GM19452 (cell line): ENCODE data around the gene TTC3.
"Not testable (repeated sequence)": the region's sequence is repeated elsewhere in the genome, so short reads cannot be mapped to it uniquely, and the experiment has no call there.

Source experiments
- ATAC-seq: cut with Tn5 transposase; IDR thresholded peaks from one replicate; pipeline ENCODE4 v1.9.1; 2021; ENCODE audit not compliant: unreplicated experiment

TTC3 gene

GRCh38 chr21:37087188-37087587 lies 14.1 kb downstream of the TTC3 start:
- no peak for ATAC-seq

- no peak for ATAC-seq
Observed at GRCh38 chr21:37088186-37088735, 15.2 kb downstream of the TTC3 start.

GRCh38 chr21:37093977-37094376 lies 20.9 kb downstream of the TTC3 start:
- no peak for ATAC-seq

GRCh38 chr21:37095821-37096220 lies 22.8 kb downstream of the TTC3 start:
- no peak for ATAC-seq

GRCh38 chr21:37098751-37099150 lies 25.7 kb downstream of the TTC3 start:
- ATAC-seq: no peak

- ATAC-seq: no peak
Observed at GRCh38 chr21:37100316-37100715, 27.3 kb downstream of the TTC3 start.

GRCh38 chr21:37101384-37101783 lies 28.3 kb downstream of the TTC3 start:
- no peak for ATAC-seq

GRCh38 chr21:37102746-37103145 lies 29.7 kb downstream of the TTC3 start:
- ATAC-seq: not testable (repeated sequence)

GRCh38 chr21:37106998-37107397 lies 33.9 kb downstream of the TTC3 start:
- no peak for ATAC-seq

GRCh38 chr21:37111029-37111428 lies 38.0 kb downstream of the TTC3 start:
- not testable (repeated sequence) for ATAC-seq

GRCh38 chr21:37114301-37114700 lies 41.2 kb downstream of the TTC3 start:
- not testable (repeated sequence) for ATAC-seq

- not testable (repeated sequence) for ATAC-seq
Observed at GRCh38 chr21:37116459-37116858, 43.4 kb downstream of the TTC3 start.

GRCh38 chr21:37117204-37117603 lies 44.1 kb downstream of the TTC3 start:
- no peak for ATAC-seq

GRCh38 chr21:37118187-37118826 lies 45.3 kb downstream of the TTC3 start:
- ATAC-seq: no peak

GRCh38 chr21:37119421-37120218 lies 46.6 kb downstream of the TTC3 start:
- no peak for ATAC-seq

- no peak for ATAC-seq
Observed at GRCh38 chr21:37128076-37128475, 55.0 kb downstream of the TTC3 start.

- no peak for ATAC-seq
Observed at GRCh38 chr21:37130971-37131370, 57.9 kb downstream of the TTC3 start.

- no peak for ATAC-seq
Observed at GRCh38 chr21:37136261-37136660, 63.2 kb downstream of the TTC3 start.

GRCh38 chr21:37136744-37137143 lies 63.7 kb downstream of the TTC3 start:
- no peak for ATAC-seq

- no peak for ATAC-seq
Observed at GRCh38 chr21:37139154-37139553, 66.1 kb downstream of the TTC3 start.

- ATAC-seq: no peak
Observed at GRCh38 chr21:37139902-37140301, 66.8 kb downstream of the TTC3 start.

- ATAC-seq: not testable (repeated sequence)
Observed at GRCh38 chr21:37143392-37143791, 70.3 kb downstream of the TTC3 start.
